ENCODE measurements around the gene OR51S1.
"Not testable (repeated sequence)": the region's sequence is repeated elsewhere in the genome, so short reads cannot be mapped to it uniquely, and the experiment has no call there.

Gene OR51S1

GRCh38 chr11:4848908-4849532 lies at the start of gene OR51S1:
OR51S1 (minus strand) TSS chr11:4849208; CDS start chr11:4849208, 0 bp downstream.
- DNase-seq = no peak

GRCh38 chr11:4891996-4892640 lies 43.1 kb upstream of the OR51S1 start:
- DNase-seq = no peak

- no peak for DNase-seq
Measured at GRCh38 chr11:4890279-4890678, 41.3 kb upstream of the OR51S1 start.

GRCh38 chr11:4887591-4887990 lies 38.6 kb upstream of the OR51S1 start:
- no peak for DNase-seq

GRCh38 chr11:4886186-4886585 lies 37.2 kb upstream of the OR51S1 start:
- no peak for DNase-seq

- no peak for DNase-seq
Measured at GRCh38 chr11:4884361-4884760, 35.4 kb upstream of the OR51S1 start.

GRCh38 chr11:4882543-4882942 lies 33.5 kb upstream of the OR51S1 start:
- no peak for DNase-seq

GRCh38 chr11:4881860-4882500 lies 33.0 kb upstream of the OR51S1 start, which contains the start of gene OR51T1:
OR51T1 (plus strand) TSS chr11:4881900; CDS start chr11:4881900, 0 bp downstream.
- no peak for DNase-seq

GRCh38 chr11:4881188-4881587 lies 32.2 kb upstream of the OR51S1 start:
- no peak for DNase-seq

GRCh38 chr11:4865855-4866254 lies 16.8 kb upstream of the OR51S1 start:
- DNase-seq = no peak

GRCh38 chr11:4863876-4864275 lies 14.9 kb upstream of the OR51S1 start:
- DNase-seq = no peak

- no peak for DNase-seq
Measured at GRCh38 chr11:4862447-4863236, 13.6 kb upstream of the OR51S1 start.

GRCh38 chr11:4854286-4854685 lies 5.3 kb upstream of the OR51S1 start:
- DNase-seq = not testable (repeated sequence)

- DNase-seq = no peak
Measured at GRCh38 chr11:4851033-4851432, 2.0 kb upstream of the OR51S1 start.

- no peak for DNase-seq
Measured at GRCh38 chr11:4839851-4840549, 9.0 kb downstream of the OR51S1 start.

GRCh38 chr11:4830909-4831308 lies 18.1 kb downstream of the OR51S1 start:
- DNase-seq = no peak

- DNase-seq = no peak
Measured at GRCh38 chr11:4830346-4830745, 18.7 kb downstream of the OR51S1 start.

GRCh38 chr11:4826425-4826824 lies 22.6 kb downstream of the OR51S1 start:
- DNase-seq = no peak

- DNase-seq = no peak
Measured at GRCh38 chr11:4825132-4825531, 23.9 kb downstream of the OR51S1 start.

- no peak for DNase-seq
Measured at GRCh38 chr11:4821021-4821420, 28.0 kb downstream of the OR51S1 start, which contains the start of gene OR51F2. OR51F2 (plus strand) TSS chr11:4821321; CDS start chr11:4821422, 101 bp downstream.

GRCh38 chr11:4809246-4809645 lies 39.8 kb downstream of the OR51S1 start:
- DNase-seq = no peak

GRCh38 chr11:4808476-4808875 lies 40.5 kb downstream of the OR51S1 start:
- no peak for DNase-seq

GRCh38 chr11:4804280-4804679 lies 44.7 kb downstream of the OR51S1 start, which contains the start of gene OR52R1:
OR52R1 (minus strand) TSS chr11:4804380; CDS start chr11:4804380, 0 bp downstream.
- DNase-seq = no peak

Measured in activated T-cell treated with anti-CD3 and anti-CD28 coated beads, Interleukin-2, amount 50 U/mL, for 1 hour (primary cell).